ENCODE results near the gene SFRP4.

DNA sequence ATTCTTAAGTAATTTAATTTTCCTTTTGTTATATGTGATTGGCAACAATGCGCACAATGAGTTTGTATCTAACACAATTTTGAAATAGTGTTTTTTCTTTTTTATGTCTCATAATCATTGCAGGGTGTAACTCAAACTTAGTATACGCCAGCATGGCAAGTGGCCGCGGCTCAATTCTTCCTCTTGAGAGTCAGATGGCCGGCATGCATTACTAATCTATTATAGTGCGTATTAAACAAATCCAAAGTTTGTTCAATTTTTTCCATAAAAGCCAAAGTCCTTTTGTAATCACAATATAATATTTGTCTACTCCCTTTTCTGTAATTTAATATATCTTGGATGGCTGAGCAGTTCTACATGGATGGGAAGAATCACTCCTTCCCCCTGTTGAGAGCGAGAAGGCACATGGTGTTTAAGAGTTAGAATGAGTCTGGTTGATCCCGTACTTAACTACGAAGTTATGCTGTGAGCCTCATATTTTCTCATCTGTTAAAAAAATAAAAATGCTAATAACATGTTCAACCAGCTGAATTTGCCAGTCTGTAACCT lies 16.5 kb upstream of the SFRP4 start:
- TF ChIP-seq, protein P1, sequence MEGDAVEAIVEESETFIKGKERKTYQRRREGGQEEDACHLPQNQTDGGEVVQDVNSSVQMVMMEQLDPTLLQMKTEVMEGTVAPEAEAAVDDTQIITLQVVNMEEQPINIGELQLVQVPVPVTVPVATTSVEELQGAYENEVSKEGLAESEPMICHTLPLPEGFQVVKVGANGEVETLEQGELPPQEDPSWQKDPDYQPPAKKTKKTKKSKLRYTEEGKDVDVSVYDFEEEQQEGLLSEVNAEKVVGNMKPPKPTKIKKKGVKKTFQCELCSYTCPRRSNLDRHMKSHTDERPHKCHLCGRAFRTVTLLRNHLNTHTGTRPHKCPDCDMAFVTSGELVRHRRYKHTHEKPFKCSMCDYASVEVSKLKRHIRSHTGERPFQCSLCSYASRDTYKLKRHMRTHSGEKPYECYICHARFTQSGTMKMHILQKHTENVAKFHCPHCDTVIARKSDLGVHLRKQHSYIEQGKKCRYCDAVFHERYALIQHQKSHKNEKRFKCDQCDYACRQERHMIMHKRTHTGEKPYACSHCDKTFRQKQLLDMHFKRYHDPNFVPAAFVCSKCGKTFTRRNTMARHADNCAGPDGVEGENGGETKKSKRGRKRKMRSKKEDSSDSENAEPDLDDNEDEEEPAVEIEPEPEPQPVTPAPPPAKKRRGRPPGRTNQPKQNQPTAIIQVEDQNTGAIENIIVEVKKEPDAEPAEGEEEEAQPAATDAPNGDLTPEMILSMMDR (IDR thresholded peaks at IDR 0.05; ENCODE audit: low read length) = no peak
- TF ChIP-seq EZH2 (IDR thresholded peaks at IDR 0.05; ENCODE audit: borderline replicate concordance, low read length) = no peak
